ENCODE data around the gene MACROD2.

Gene MACROD2

GRCh38 chr20:15396900-15397299, 1401.6 kb downstream of the MACROD2 start:
- no peak for TF ChIP-seq CTCF (IDR thresholded peaks at IDR 0.05; ENCODE audit: low read depth, low read length)
- no peak for DNase-seq (ENCODE audit: extremely low read depth, low read depth)

GRCh38 chr20:15399781-15400180, 1404.5 kb downstream of the MACROD2 start:
- DNase-seq (ENCODE audit: extremely low read depth, low read depth), result no peak
- TF ChIP-seq CTCF (IDR thresholded peaks at IDR 0.05; ENCODE audit: low read depth, low read length), result no peak

GRCh38 chr20:15406072-15406471, 1410.8 kb downstream of the MACROD2 start:
- no peak for DNase-seq (ENCODE audit: extremely low read depth, low read depth)
- TF ChIP-seq CTCF (IDR thresholded peaks at IDR 0.05; ENCODE audit: low read depth, low read length), result no peak

GRCh38 chr20:15411781-15412180, 1416.5 kb downstream of the MACROD2 start:
- TF ChIP-seq CTCF (IDR thresholded peaks at IDR 0.05; ENCODE audit: low read depth, low read length), result no peak

GRCh38 chr20:15415908-15416307, 1420.6 kb downstream of the MACROD2 start:
- no peak for DNase-seq (ENCODE audit: extremely low read depth, low read depth)

More at GRCh38 chr20:15411781-15412180, 1416.5 kb downstream of the MACROD2 start:
- no peak for DNase-seq (ENCODE audit: extremely low read depth, low read depth)

GRCh38 chr20:15419856-15420255, 1424.5 kb downstream of the MACROD2 start:
- TF ChIP-seq CTCF (IDR thresholded peaks at IDR 0.05; ENCODE audit: low read depth, low read length), result no peak
- DNase-seq (ENCODE audit: extremely low read depth, low read depth), result no peak

More at GRCh38 chr20:15415908-15416307, 1420.6 kb downstream of the MACROD2 start:
- TF ChIP-seq CTCF (IDR thresholded peaks at IDR 0.05; ENCODE audit: low read depth, low read length), result no peak

- no peak for DNase-seq (ENCODE audit: extremely low read depth, low read depth)
- TF ChIP-seq CTCF (IDR thresholded peaks at IDR 0.05; ENCODE audit: low read depth, low read length), result no peak
Measured at GRCh38 chr20:15422966-15423365, 1427.7 kb downstream of the MACROD2 start.

Measured in AG09319 (cell line).